Measurements from ENCODE around the gene ZBTB7C.

ZBTB7C gene

DNA sequence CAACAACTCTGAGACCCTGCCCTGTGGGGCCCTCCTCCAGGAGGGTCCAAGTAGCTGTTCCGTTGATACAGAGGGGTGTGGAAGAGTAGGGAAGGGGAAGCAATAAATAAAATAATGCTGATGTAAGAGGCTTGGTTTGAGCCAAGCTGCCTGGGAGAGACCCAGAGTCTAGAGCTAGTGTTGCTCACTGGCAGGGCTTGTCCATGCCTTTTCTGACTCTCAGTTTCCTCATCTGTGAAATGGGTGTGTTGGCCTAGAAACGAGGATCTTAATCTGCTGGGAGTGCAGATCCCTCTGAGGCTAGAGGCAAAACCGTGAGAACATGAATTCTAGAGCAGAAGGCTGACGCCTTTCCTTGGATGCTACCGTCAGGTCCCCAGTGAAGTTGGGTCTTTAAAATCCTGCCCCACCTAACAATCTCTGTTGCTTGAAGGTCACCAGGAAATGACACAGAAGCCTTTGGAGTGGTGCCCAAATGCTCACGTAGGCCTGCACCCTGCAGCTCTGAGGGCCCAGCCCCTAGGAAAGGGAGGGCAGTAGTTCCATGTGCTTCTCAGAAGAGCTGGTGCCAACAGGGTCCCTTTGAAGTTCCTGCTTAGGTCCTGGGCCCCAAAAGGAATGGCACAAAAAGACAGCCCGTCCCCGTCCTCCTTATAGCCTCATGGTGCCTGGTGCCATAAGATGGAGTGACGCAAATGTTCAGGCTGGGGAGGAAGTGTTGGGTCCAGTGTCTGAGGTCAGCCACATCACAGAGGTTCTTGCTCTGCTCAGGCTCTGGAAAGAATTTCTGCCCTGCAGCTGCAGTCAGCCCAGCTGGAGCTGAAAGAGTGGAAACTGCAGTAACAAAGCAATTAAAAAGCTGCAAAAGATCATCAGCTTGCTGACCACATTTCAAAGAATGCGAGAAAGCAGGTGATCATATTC is 405.5 kb downstream of the ZBTB7C start:
- DNase-seq = no peak

DNA sequence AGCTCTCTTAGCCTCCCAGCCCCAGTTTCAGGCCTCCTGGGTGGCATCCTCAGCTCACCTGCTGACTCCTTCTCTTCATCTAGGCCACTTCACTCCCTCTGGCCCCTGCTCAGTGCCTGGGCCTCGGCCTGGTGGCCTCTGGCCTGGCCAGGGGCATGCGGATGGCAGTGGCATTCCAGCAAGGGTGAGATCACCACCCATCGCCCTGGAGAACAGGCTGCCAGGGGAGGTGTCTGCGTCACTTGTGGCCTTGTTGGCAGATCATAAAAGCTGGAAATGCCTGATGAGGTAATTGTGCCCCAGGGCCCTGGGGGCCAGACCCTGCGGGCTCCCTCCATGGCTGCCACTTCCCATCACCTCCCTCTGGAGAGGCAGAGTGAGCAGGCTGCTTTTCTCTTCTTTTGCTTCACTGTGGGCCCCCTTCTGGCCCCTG is 406.2 kb downstream of the ZBTB7C start:
- DNase-seq = no peak

DNA sequence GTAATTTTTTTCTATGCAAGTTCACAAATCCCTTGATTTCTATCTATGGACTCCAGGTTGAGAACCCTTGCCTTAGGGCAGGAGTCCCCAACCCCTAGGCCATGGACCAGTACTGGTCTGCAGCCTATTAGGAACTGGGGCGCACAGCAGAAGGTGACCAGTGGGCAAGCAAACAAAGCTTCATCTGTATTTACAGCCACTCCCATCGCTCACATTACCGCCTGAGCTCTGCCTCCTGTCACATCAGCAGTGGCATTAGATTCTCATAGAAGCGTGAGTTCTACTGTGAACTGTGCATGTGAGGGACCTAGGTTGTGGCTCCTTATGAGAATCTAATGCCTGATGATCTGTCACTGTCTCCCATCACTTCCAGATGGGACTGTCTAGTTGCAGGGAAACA is 408.5 kb downstream of the ZBTB7C start:
- no peak for DNase-seq

DNA sequence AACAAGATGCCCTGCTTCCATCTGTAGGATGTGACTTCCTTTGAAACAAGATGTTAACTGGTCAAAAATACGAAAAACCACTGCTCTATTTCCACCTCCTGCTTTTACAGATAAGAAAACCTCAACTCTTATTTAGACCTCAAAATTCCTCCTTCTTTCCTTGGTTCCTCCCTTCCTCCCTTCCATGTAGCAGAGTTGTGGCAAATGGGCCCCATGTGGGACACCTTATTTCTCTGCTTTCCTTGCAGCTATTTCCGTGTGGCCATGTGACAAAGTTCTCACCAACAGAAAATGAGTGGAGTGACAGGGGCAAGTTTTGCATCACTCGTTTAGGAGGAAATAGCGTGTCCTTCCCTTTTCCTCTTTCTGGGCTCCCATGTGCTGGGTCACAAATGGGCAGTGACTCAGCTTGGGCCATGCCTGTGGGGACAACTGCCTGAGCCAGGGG is 409.4 kb downstream of the ZBTB7C start:
- DNase-seq = no peak

DNA sequence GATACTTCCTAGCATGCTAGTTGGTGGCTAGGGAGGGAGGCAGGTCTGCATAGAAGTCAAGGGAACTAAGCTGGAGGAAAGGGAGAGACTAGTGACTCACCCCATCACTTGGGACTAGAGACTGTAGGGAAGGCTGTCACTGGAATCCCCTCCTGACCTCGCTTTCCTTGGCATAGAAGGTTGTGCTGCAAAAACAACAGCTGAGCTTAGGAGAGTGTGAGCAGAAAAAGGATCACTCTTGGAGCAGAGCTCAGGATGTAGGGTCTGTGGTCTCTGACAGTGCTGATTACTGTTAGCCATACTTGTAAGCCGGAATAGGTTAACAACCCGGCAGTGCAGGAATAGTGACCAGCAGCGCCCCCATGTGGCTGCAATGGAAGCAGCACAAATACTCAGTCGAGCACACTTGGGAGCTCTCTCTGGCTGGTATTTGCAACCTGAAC is 411.8 kb downstream of the ZBTB7C start:
- peak; percentile 35 for DNase-seq

DNA sequence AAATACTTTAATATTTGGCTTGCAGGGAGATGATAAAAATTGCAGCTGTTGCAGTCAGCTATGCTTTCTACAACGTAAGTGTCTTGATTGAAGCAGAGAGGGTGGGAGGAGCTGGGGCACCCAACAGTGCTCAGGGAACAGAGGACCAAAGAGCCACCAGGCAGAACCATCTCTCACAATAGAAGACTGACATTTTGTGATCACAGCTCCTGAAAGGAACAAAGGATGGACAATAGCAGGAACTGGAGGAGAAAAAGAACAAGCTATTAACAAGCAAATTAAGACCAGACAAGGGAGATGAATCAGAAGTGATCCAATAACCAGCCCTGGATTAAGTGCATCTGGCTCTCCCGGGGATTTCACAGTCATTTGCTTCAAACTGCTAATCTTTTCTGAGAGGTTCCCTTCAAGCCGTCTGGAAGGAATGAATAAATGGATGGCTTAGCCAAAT is 413.1 kb downstream of the ZBTB7C start:
- no peak for DNase-seq

DNA sequence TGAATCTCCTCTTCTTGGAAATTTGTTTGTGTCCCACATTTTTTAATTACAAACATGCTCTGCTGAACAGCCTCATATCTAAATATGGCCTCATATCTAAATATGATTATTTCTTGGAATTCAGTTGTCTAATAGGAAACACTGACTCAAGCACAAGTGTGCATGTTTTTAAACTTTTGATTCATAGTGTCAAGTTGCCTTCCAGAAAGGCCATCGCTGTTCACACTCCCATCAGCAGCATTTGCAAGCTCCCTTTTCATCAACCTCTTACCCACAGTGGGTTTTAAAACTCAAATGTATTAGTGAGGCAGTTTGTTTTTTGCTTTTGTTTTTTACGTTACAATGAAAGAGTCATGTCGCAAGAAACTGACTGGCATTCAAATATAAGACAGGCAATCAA is 413.5 kb downstream of the ZBTB7C start:
- DNase-seq = no peak

DNA sequence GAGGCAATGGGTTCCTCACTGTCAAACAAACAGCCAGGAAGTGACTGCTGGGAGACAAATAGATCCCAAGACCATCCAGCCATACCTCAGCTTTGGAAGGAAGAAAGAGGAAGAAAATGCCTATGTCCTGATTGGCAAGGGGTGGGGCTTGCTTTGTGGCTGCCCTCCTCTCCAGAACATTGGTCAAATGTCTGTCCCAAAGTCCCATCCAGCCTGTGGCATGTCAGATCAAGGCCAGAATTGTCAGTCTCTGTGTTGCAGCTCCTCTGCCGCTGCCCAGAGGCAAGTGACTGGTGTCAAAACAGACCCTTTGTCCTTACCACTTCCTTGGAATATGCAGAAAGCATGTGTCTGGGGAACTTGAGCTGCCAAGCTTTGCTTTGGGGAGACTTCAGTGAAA is 415.8 kb downstream of the ZBTB7C start:
- no peak for DNase-seq

DNA sequence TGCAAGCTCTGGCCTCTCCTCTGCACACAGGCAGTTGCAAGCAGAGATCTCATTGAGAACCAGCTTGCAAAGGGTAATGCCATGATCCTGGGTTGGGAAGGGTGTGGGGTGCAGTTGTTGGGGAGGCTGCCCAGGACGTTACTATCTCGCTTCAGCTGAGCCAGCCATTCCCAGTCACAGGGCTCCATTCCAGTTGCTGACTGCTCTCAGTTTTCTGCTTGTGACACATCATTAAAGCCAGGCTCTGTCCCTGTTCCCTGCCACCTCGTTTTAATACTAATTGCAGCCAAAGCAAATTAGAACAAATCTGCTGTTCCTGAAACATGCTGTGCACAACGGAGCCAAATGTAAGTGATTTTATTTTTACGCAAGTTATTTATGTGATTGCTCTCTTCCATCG is 416.2 kb downstream of the ZBTB7C start:
- DNase-seq = no peak

DNA sequence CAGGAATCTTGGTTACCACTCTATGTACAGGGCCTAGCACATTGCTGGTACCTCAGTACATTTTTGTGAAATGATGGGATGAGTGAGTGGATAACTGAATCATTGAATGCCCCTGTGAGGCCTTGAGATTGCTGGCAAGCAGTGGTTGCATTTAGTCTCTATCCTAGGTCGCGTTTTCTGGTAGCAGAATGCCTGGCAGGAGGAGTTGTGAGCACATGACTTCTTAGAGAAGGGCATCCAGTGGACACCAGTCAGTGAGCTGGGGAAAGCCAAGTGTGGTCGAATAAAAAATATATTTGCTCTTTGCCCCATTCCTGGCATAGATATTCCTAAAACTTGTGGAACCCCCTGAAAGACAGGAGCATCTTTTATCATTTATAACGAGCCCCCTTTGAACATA is 416.9 kb downstream of the ZBTB7C start:
- DNase-seq = no peak

DNA sequence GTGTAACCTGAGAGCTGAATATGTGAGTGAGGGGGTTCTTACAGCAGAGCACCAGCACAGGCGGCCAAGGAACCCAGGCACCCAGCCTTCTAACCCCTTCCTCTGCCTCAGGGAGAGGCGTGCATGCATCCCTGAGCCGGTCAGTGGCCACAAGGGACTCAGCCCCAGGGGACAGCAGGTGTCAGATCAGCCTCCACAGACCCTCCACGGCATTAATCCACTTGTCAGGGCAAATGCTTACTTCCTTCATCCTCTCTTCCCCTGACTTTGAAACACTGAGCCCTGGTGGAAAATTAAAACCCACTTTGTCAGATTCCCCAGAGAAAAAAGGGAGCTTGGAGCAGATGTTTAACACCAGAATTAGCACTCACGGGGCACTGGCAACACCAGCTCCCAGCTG is 418.2 kb downstream of the ZBTB7C start:
- no peak for DNase-seq

DNA sequence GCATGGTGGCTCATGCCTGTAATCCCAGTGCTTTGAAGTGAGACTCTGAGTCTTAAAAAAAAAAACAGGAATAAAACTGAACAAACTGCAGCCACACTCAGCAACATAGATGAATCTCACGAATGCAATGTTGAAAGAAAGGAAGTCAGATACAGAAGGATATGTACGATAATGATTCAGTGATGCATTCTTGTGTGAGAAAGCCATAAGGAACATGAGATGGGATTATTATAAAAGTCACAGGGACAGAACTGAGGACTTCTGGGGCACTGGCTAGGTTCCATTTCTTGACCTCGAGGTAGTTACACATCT is 421.8 kb downstream of the ZBTB7C start:
- no peak for DNase-seq

DNA sequence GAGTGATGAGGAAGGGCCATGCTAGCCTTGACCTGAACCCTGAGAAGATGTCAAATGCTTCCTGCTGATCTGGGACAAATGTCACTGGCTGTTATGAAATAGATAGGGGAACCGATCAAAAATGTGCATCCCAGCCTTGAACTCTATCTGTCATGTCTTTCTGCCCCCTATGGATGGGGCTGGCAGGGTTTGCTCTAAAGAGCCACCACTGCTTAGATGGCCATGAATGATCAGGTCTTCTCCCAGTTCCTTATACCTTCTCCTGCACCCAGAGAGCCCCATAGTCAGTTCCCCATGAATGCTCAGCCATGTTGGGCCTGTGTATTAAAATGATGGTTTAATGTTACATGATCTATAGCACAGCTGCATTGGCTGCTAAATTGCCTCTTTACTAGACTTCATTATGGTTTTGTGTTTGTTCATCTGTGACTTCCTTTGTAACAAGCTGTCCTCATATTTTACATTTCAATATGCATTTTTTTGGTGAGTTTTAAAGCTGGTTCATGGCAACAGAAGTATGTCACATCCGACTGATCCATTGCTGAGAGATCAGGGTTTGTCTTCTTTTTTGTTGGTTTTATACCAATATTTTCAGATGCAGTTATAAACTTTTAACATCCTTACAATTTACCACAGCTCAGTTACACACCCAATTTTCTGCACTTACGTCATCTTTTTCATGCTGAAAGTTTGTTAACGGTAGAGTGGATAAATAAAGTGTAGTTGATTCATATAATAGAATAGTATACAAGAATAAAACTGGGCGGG is 422.4 kb downstream of the ZBTB7C start:
- no peak for DNase-seq

DNA sequence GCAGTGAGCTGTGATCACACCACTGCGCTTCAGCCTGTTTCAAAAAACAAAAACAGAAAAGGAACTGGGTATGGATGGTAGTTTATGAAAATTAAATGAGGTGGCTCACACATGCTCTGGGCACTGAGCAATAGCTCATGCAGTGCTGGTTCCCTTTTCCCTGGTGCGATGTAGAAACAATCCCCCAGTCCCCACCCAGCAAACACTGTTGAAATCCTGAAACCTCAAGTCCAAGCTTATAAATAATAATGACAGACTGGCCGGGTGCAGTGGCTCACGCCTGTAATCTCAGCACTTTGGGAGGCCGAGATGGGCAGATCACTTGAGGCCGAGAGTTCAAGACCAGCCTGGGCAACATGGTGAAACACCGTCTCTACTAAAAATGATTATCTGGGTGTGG is 423.3 kb downstream of the ZBTB7C start:
- DNase-seq = no peak

DNA sequence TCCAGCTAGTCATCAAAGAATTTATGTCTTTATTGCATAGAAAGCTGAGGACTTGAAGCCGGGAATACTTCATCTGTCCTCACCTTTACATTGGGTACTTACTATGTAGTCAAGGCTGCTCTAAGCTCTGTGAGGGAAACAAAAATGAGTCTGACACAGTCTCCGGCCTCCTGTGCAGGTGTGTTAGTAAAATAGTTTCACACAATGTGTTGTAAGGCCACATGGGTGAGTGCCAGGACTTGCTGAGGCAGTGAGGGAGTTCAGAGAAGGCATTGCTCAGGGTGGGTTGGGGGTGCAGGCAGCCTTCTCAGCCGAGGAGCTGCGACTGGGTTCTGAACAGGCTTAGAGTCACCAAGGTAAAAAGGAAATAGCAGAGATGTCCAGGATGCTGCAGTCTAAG is 424.2 kb downstream of the ZBTB7C start:
- no peak for DNase-seq

DNA sequence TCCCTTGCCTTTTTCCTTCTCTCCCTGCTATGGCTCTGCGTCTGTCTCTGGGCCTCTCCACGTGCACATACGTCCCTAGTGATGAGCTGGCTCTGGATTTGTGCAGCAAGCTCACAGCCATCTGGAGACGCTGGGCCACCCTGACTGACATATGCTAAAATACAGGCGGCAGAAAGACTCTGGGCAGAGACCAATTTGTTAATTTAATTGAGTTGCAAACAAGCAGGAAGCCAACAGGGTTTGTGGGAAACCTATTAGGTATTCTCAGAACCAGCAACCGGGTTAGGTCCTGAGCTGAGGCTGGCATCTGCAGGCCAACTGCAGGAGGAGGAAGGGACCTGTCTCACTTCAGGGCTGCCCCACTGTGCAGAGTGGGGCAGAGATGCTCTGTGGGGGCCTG is 425.2 kb downstream of the ZBTB7C start:
- no peak for DNase-seq

DNA sequence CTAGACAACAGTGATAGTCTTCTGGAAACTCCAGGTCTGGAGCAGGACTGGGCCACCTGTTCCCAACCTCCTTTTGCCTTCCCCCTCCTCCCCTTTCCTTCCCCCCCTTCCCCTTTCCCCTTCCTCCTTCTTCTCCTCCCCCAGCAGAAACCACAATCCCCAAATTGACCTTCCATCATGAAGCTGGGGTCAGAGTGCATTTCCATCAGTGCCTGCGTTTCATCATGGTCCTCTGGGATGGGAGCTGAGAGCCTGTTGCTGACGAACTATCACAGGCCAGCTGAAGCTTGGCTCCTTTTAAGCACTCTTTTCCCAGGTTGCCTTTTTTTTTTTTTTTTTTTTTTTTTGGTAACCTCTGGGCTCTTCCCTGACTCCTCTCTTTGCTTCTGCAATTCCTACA is 426.1 kb downstream of the ZBTB7C start:
- DNase-seq = no peak

DNA sequence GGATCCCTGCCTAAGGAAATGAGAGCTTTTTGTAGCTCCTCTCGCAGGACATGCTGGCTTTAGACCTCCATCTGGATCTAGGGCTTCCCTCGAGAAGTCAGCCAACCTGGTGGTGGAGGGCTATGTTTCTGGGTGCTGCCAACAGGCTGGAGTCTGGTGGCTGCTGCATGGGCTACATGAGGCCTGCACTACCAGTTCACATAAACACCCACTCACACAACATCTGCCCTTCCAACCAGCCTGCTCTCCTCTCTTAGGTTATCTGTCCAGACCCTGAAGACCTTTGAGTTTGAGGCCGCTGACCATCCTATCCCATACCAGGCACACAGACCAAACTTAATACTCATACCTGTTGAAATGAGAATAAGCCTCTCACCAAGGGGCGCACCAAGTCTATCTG is 427.4 kb downstream of the ZBTB7C start:
- no peak for DNase-seq

DNA sequence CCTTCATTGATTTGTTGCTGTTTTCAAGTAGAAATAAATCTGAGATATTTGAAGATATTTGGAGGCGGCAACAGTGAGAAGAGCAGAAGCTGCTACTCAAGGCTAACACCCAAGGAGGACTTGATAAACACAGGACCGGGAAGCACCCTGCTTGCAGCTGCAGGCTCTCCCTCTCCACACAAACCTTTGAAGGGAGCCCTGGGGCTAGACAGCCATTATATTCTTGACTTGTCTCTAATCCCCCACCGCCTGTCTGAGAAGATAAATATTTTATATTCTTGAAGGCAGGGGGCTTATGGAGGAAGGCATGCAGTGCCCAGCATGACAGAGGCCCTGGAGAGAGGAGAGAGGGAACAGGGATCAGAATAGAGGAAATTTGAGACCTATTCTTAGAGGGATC is 427.9 kb downstream of the ZBTB7C start:
- no peak for DNase-seq

DNA sequence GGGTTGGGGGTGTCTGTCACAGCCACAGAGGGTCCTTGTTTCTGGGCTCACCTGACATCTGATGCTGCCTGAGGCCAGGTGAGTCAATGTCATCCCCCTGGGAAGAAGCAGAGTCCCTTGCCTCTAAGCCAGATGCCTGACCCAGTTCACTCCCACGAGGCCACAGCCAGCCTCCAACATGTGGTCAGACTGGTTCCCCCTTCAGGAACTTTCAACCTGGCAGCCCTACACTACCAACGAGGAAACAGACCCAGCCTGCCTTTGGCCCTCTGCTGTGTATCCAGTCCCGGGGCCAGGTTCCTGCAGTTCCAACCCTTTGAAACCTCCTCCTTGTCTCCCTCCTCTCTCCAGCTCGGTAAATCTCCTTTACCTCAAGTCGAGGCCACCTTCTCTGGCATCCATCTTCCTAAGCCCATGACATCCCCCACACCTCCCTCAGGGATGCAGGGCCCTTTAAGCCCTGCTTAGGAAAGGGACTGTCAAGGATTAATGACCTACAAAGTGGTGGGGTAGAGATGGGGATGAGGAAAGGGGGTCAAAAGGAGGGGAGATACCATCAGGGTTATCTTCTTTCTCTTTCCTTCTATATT is 429.5 kb downstream of the ZBTB7C start:
- no peak for DNase-seq

DNA sequence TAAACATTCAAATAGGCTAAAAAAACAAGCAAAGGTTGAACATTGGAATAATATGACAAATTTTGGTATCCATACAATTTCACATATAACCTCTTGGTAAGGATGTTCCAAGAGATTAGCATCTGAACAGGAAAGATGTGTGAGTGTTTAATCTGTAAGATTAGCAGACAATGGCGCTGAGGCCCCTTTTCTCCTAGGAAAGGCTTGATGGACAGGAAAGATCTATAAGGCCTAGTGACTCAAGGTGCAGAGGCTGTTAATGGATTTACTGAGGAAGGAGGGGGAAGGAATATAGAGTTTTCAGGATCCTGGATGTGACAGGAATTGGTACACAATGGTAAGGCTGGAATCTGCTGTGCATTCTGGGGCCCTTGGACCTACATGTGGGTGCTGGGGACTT is 430.6 kb downstream of the ZBTB7C start:
- no peak for DNase-seq

DNA sequence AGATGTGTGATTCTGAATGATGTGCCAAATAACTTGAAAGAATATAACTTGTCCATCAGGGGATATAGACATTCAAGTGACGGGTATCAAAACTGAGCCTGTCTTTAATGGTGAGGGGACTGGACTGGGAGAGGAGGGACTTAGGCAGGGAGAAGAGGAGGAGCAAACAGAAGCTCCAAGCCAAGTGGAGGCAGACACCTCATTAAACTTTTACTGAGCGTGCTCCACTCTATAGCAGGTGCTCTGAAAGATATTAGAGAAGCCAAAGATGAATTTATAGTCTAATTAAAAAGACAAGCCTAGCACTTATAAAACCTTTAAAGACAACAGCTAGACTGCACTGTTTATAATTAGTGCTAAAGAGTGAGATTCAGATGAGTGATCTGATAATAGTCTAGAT is 431.0 kb downstream of the ZBTB7C start:
- DNase-seq = no peak

All from stimulated activated CD4-positive, alpha-beta T cell treated with anti-CD3 and anti-CD28 coated beads, Interleukin-4, amount 100 ng/mL, for 24 hours (primary cell).